B cell (primary cell): ENCODE measurements around the gene RPL35. TPM values are rescaled to one million over a fixed set of nuclear protein-coding genes. Genes with fewer than 3 reads are reported as not detected.

ENCODE experiments used
- ATAC-seq: fragments of 200-7000 bp; cut with Tn5 transposase; one replicate; pipeline ENCODE4 v1.10.0; 2021; ENCODE audit warnings: low read depth, mild to moderate bottlenecking, moderate number of reproducible peaks, moderate library complexity
- CTCF ChIA-PET: fragments of 350-600 bp; sonication (Branson Sonifier 250); formaldehyde crosslinking; loops from one replicate; lab custom pipeline; 2021; ENCODE audit warnings: antibody characterized with exemption, inconsistent platforms; lab: Charles Lee
- POLR2A ChIA-PET: fragments of 350-600 bp; sonication (Branson Sonifier 250); formaldehyde crosslinking; loops from one replicate; lab custom pipeline; 2021; ENCODE audit warnings: antibody characterized with exemption; lab: Charles Lee
- DNase-seq: peaks from one replicate; pipeline ENCODE4 v3.0.0; 2013
- H2AFZ ChIP-seq: 2 replicates; pipeline ENCODE4 v1.6.1; 2012; ENCODE audit warnings: mild to moderate bottlenecking, low read depth, low read length; ENCODE audit not compliant: insufficient read depth, poor library complexity, severe bottlenecking
- H3K27ac ChIP-seq, 2 donors: 1 replicate in 1 of 2; 2 replicates in 1 of 2; pipeline ENCODE4 v1.5.1; 2012 to 2013; ENCODE audit warnings: low read length in 2 of 2, mild to moderate bottlenecking in 2 of 2, moderate library complexity in 1 of 2
- H3K27me3 ChIP-seq, 4 experiments: fragments of 200-600 bp in 1 of 4; sonication (generic) in 1 of 4; replicated peaks in 1 of 4; 1 replicate in 2 of 4; 2 replicates in 2 of 4; pipeline versions ENCODE4 v1.6.1 to v1.7.0; 2013 to 2016; ENCODE audit warnings: low read length in 3 of 4, mild to moderate bottlenecking in 2 of 4, mixed read lengths in 1 of 4, moderate library complexity in 1 of 4; ENCODE audit not compliant: insufficient read depth in 4 of 4, control insufficient read depth in 3 of 4; ENCODE audit errors: control extremely low read depth in 1 of 4
- H3K36me3 ChIP-seq, 2 experiments: replicated peaks in 1 of 2; 1 replicate in 1 of 2; 2 replicates in 1 of 2; pipeline versions ENCODE4 v1.6.1 to v1.7.1; 2013; ENCODE audit warnings: low read length in 1 of 2; ENCODE audit not compliant: insufficient read depth in 2 of 2, control insufficient read depth in 1 of 2; ENCODE audit errors: control extremely low read depth in 1 of 2, extremely low read depth in 1 of 2
- H3K4me1 ChIP-seq, 2 donors: fragments of 200-600 bp in 1 of 2; sonication (generic) in 1 of 2; 1 replicate in 1 of 2; 2 replicates in 1 of 2; pipeline versions ENCODE4 v1.5.1 to v1.6.1; 2013 to 2017; ENCODE audit warnings: low read length in 2 of 2; ENCODE audit not compliant: control insufficient read depth in 2 of 2, insufficient read depth in 2 of 2
- H3K4me2 ChIP-seq: replicated peaks from 2 replicates; pipeline ENCODE3; 2012; ENCODE audit warnings: mild to moderate bottlenecking, low read depth, low read length; ENCODE audit not compliant: poor library complexity, severe bottlenecking
- H3K4me3 ChIP-seq, 5 experiments: fragments of 200-600 bp in 1 of 5; sonication (generic) in 1 of 5; 1 replicate in 3 of 5; 2 replicates in 2 of 5; pipeline versions ENCODE4 v1.5.1 to v1.7.0; 2011 to 2016; ENCODE audit warnings: low read length in 4 of 5, mild to moderate bottlenecking in 4 of 5, low read depth in 2 of 5, control low read depth in 1 of 5, moderate library complexity in 1 of 5; ENCODE audit not compliant: insufficient read depth in 1 of 5; ENCODE audit errors: control extremely low read depth in 1 of 5, extremely low read depth in 1 of 5
- H3K79me2 ChIP-seq: fragments of 200-600 bp; sonication (generic); one replicate; pipeline ENCODE4 v1.6.0; 2016; ENCODE audit warnings: low read length; ENCODE audit not compliant: control insufficient read depth, insufficient read depth
- H3K9ac ChIP-seq: fragments of 200-600 bp; sonication (generic); 2 replicates; pipeline ENCODE4 v1.6.1; 2017; ENCODE audit warnings: mild to moderate bottlenecking, low read length, moderate library complexity
- H3K9me3 ChIP-seq, 3 donors: one replicate each; pipeline versions ENCODE4 v1.6.1 to v1.7.1; 2013; ENCODE audit warnings: low read length in 2 of 3; ENCODE audit not compliant: control insufficient read depth in 2 of 3, insufficient read depth in 1 of 3; ENCODE audit errors: control extremely low read depth in 1 of 3
- H4K20me1 ChIP-seq: 2 replicates; pipeline ENCODE4 v1.6.0; 2012; ENCODE audit warnings: mild to moderate bottlenecking, low read length; ENCODE audit not compliant: insufficient read depth, control insufficient read depth, poor library complexity, severe bottlenecking
- H3K27ac Mint-ChIP-seq: one replicate; pipeline ENCODE4 v1.8.0; 2021; ENCODE audit warnings: mixed read lengths
- H3K27me3 Mint-ChIP-seq: one replicate; pipeline ENCODE4 v1.8.0; 2021; ENCODE audit warnings: mixed read lengths
- H3K4me1 Mint-ChIP-seq: one replicate; pipeline ENCODE4 v1.8.0; 2021; ENCODE audit warnings: mixed read lengths
- H3K4me3 Mint-ChIP-seq: one replicate; pipeline ENCODE4 v1.8.0; 2021; ENCODE audit warnings: mixed read lengths
- H3K9me3 Mint-ChIP-seq: one replicate; pipeline ENCODE4 v1.8.0; 2022; ENCODE audit warnings: mixed read lengths; ENCODE audit not compliant: insufficient read depth
- EZH2 ChIP-seq: IDR thresholded peaks from 2 replicates; pipeline ENCODE4 v1.6.1; 2012; ENCODE audit warnings: borderline replicate concordance, low read depth, mild to moderate bottlenecking, moderate library complexity, low read length; ENCODE audit not compliant: insufficient read depth, poor library complexity, severe bottlenecking
- WGBS: methylation state at CpG from one replicate; pipeline ENCODE4 v1.1.5; 2013; ENCODE audit warnings: missing lambda C conversion rate; ENCODE audit not compliant: insufficient coverage; 5-methylcytosine and 5-hydroxymethylcytosine counted together
- intact Hi-C: fragments of 100-400 bp; cut with micrococcal nuclease; formaldehyde crosslinking; loops from one replicate; pipeline ENCODE4 v1.10.0; 2022
- polyA plus RNA-seq: library from polyadenylated mRNA; depleted of rRNA; stranded (reverse); fragments of >200 nt; gene quantifications from 2 replicates; pipeline ENCODE4 v1.2.3, GENCODE V29; 2012
- total RNA-seq, 2 donors: library from RNA; stranded (reverse); fragments of 120-200 nt in 1 of 2; gene quantifications; 1 replicate in 1 of 2; 2 replicates in 1 of 2; pipeline versions ENCODE4 v1.2.3 to v1.2.4, GENCODE V29; 2013 to 2022
- TF ChIP-seq, protein P1 (sequence below): fragments of 200-600 bp; IDR thresholded peaks from one replicate; pipeline ENCODE4 v1.8.0; 2022; ENCODE audit warnings: antibody characterized with exemption, mild to moderate bottlenecking

The RPL35 gene
- total and polyA plus RNA-seq, 2 donors (not counting 1 experiment from before 2014, with no cell fraction given), result 1,609 to 3,858 TPM

GRCh38 chr9:124875501-124875900, 13.7 kb upstream of the RPL35 start:
- H3K27ac ChIP-seq, result peak overlapping the region in 1 of 2 donors; percentile 38

DNA sequence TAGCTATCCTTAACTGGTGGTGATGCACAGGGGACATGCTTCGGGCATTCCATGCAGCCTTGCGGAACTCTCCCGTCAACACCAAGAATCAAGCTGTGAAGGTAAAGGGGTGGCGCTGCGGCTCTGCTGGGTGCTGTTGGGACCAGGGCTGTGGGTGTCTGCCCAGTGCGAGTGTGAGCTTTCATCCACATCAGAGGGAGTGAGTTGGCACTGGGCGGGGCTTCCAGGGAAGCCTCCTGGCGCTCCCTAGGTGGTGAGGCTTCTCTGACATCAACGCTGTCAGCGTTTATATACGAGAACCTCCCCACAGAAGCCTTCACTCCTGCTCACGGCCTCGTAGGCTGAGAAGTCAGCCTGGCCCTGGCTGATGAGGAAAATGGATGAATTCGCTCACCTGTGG, 11.9 kb upstream of the RPL35 start:
- peaks cover 73% of the 10 kb centered on the region for H4K20me1 ChIP-seq
- H3K4me3 ChIP-seq, result peak overlapping the region in 1 of 5 experiments; percentile 34
- H2AFZ ChIP-seq, result no peak overlapping the region
- Mint-ChIP-seq H3K27ac (peak overlapping the region; percentile 97), H3K27me3 (no peaks in the 10 kb centered on the region), H3K9me3 (no peaks in the 10 kb centered on the region), H3K4me1 (peaks cover 51% of the 10 kb centered on the region), H3K4me3 (peak overlapping the region; percentile 94)
- H3K4me1 ChIP-seq, result peaks cover 41 to 51% of the 10 kb centered on the region in 2 donors
- DNase-seq (no peak), ATAC-seq (no peak)
- H3K27ac ChIP-seq, result peak overlapping the region; percentile 84 to 92
- peaks cover 0 to 68% of the 10 kb centered on the region in 2 experiments for H3K36me3 ChIP-seq
- TF ChIP-seq EZH2, result no peak
- TF ChIP-seq, protein P1, sequence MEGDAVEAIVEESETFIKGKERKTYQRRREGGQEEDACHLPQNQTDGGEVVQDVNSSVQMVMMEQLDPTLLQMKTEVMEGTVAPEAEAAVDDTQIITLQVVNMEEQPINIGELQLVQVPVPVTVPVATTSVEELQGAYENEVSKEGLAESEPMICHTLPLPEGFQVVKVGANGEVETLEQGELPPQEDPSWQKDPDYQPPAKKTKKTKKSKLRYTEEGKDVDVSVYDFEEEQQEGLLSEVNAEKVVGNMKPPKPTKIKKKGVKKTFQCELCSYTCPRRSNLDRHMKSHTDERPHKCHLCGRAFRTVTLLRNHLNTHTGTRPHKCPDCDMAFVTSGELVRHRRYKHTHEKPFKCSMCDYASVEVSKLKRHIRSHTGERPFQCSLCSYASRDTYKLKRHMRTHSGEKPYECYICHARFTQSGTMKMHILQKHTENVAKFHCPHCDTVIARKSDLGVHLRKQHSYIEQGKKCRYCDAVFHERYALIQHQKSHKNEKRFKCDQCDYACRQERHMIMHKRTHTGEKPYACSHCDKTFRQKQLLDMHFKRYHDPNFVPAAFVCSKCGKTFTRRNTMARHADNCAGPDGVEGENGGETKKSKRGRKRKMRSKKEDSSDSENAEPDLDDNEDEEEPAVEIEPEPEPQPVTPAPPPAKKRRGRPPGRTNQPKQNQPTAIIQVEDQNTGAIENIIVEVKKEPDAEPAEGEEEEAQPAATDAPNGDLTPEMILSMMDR, result no peak
- WGBS, result 95% methylated on average over 9 of the region's 14 CpGs
- POLR2A ChIA-PET, result interaction anchor here (0.6 kb wide), 1 partner anchor 953 kb away, joined by 4 read pairs; no protein-coding TSS in a partner anchor
- no peaks in the 10 kb centered on the region for H3K27me3 ChIP-seq
- CTCF ChIA-PET, result interaction anchor here (1.1 to 2.7 kb wide), 3 partner anchors 12 to 107 kb away, joined by 3 to 16 read pairs (median 11); partner anchors contain the start of genes ARPC5L, RPL35 and WDR38
- H3K9me3 ChIP-seq, result no peaks in the 10 kb centered on the region
- intact Hi-C loops, result loop anchor here (5.0 kb wide), 1 partner anchor 269 kb away; the partner anchor contains the start of gene SCAI
- peak overlapping the region; percentile 98 for H3K4me2 ChIP-seq
- H3K9ac ChIP-seq, result peak overlapping the region; percentile 99
- peaks cover 73% of the 10 kb centered on the region for H3K79me2 ChIP-seq

More at GRCh38 chr9:124875501-124875900, 13.7 kb upstream of the RPL35 start:
- ChIA-PET POLR2A (no interaction called here), CTCF (no interaction called here)
- no peaks in the 10 kb centered on the region for H3K27me3 Mint-ChIP-seq
- Histone ChIP-seq H3K4me2 (no peak overlapping the region), H2AFZ (no peak overlapping the region), H3K4me1 (peaks cover 37 to 49% of the 10 kb centered on the region in 2 donors), H3K27me3 (no peaks in the 10 kb centered on the region), H3K4me3 (no peak overlapping the region), H3K36me3 (peaks cover 0 to 82% of the 10 kb centered on the region in 2 experiments), H3K79me2 (peaks cover 61% of the 10 kb centered on the region), H3K9ac (no peak overlapping the region), H4K20me1 (peaks cover 62% of the 10 kb centered on the region), H3K9me3 (no peaks in the 10 kb centered on the region)
- H3K9me3 Mint-ChIP-seq, result no peaks in the 10 kb centered on the region
- intact Hi-C loops, result no loop called here
- WGBS, result 95% methylated on average over 4 of the region's 6 CpGs
- DNase-seq (no peak), ATAC-seq (no peak)
- no peak for TF ChIP-seq EZH2
- TF ChIP-seq, protein P1, result no peak
- H3K27ac Mint-ChIP-seq, result no peak overlapping the region
- no peak overlapping the region for H3K4me3 Mint-ChIP-seq
- peaks cover 42% of the 10 kb centered on the region for H3K4me1 Mint-ChIP-seq
